ENCODE measurements around the gene ERVH48-1.

Gene ERVH48-1

DNA sequence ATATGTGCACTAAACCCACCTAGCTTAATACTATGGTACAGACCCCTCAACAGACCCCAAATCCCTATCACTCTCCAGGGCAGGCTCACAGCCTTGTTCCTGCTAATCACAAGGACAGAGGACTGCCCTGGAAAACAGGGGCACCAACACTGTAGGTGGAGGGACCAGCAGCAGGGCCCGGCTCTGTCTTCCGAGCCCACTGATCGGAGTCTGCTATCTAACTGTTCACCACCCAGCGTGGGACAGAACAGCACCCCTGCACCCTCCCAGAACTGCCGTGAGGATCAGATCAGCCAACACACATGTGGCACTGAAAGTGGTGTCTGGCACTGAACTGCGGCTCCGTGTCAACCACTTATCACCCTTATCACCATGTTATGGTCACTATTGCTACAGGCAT, 52.3 kb downstream of the ERVH48-1 start:
- ChIA-PET CTCF (no interaction called here), POLR2A (interaction anchor here (1.2 kb wide), 1 partner anchor 12 kb away, joined by 8 read pairs; no protein-coding TSS in a partner anchor)
- Histone ChIP-seq H3K36me3 (ENCODE audit: control insufficient read depth in 2 of 2, insufficient read depth in 1 of 2, low read length in 2 of 2) (peaks cover 64 to 75% of the 10 kb centered on the region in 2 experiments), H3K4me3 (ENCODE audit: low read depth, low read length) (no peak overlapping the region), H3K4me1 (ENCODE audit: control insufficient read depth, insufficient read depth, low read length) (no peaks in the 10 kb centered on the region), H3K27ac (ENCODE audit: extremely low read depth, low read depth, low read length) (no peak overlapping the region), H3K9me3 (ENCODE audit: control insufficient read depth, insufficient read depth, low read depth, low read length) (no peaks in the 10 kb centered on the region)
- TF ChIP-seq YY1 (tag by site-specific recombination; IDR thresholded peaks at IDR 0.05) (no peak), ZNF311 (tag by site-specific recombination; IDR thresholded peaks at IDR 0.05; ENCODE audit: borderline replicate concordance) (no peak), ZNF626 (tag by site-specific recombination; IDR thresholded peaks at IDR 0.05) (no peak), ZFP37 (tag by site-specific recombination; IDR thresholded peaks at IDR 0.05) (no peak), ZNF792 (tag by site-specific recombination; IDR thresholded peaks at IDR 0.05) (no peak), ZNF341 (tag by site-specific recombination; IDR thresholded peaks at IDR 0.05; ENCODE audit: low read depth) (no peak), ZNF548 (tag by site-specific recombination; IDR thresholded peaks at IDR 0.05) (no peak), ZNF132 (tag by site-specific recombination; IDR thresholded peaks at IDR 0.05; ENCODE audit: borderline replicate concordance) (no peak), ZNF658 (tag by site-specific recombination; IDR thresholded peaks at IDR 0.05) (no peak), ZBTB21 (tag by site-specific recombination; IDR thresholded peaks at IDR 0.05) (no peak), ZSCAN16 (tag by site-specific recombination; IDR thresholded peaks at IDR 0.05) (no peak), ZNF23 (tag by site-specific recombination; IDR thresholded peaks at IDR 0.05; ENCODE audit: borderline replicate concordance) (no peak), ZNF24 (tag by site-specific recombination; IDR thresholded peaks at IDR 0.05) (no peak), SCRT2 (tag by site-specific recombination; IDR thresholded peaks at IDR 0.05) (no peak)
- TF ChIP-seq, protein P1, sequence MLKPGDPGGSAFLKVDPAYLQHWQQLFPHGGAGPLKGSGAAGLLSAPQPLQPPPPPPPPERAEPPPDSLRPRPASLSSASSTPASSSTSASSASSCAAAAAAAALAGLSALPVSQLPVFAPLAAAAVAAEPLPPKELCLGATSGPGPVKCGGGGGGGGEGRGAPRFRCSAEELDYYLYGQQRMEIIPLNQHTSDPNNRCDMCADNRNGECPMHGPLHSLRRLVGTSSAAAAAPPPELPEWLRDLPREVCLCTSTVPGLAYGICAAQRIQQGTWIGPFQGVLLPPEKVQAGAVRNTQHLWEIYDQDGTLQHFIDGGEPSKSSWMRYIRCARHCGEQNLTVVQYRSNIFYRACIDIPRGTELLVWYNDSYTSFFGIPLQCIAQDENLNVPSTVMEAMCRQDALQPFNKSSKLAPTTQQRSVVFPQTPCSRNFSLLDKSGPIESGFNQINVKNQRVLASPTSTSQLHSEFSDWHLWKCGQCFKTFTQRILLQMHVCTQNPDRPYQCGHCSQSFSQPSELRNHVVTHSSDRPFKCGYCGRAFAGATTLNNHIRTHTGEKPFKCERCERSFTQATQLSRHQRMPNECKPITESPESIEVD (tag by site-specific recombination; IDR thresholded peaks at IDR 0.05), result no peak
- TF ChIP-seq, protein P2, sequence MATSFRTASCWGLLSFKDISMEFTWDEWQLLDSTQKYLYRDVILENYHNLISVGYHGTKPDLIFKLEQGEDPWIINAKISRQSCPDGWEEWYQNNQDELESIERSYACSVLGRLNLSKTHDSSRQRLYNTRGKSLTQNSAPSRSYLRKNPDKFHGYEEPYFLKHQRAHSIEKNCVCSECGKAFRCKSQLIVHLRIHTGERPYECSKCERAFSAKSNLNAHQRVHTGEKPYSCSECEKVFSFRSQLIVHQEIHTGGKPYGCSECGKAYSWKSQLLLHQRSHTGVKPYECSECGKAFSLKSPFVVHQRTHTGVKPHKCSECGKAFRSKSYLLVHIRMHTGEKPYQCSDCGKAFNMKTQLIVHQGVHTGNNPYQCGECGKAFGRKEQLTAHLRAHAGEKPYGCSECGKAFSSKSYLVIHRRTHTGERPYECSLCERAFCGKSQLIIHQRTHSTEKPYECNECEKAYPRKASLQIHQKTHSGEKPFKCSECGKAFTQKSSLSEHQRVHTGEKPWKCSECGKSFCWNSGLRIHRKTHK (tag by site-specific recombination; IDR thresholded peaks at IDR 0.05), result no peak
- TF ChIP-seq, protein P3, sequence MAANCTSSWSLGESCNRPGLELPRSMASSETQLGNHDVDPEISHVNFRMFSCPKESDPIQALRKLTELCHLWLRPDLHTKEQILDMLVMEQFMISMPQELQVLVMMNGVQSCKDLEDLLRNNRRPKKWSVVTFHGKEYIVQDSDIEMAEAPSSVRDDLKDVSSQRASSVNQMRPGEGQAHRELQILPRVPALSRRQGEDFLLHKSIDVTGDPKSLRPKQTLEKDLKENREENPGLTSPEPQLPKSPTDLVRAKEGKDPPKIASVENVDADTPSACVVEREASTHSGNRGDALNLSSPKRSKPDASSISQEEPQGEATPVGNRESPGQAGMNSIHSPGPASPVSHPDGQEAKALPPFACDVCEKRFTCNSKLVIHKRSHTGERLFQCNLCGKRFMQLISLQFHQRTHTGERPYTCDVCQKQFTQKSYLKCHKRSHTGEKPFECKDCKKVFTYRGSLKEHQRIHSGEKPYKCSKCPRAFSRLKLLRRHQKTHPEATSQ (tag by site-specific recombination; IDR thresholded peaks at IDR 0.05), result no peak

DNA sequence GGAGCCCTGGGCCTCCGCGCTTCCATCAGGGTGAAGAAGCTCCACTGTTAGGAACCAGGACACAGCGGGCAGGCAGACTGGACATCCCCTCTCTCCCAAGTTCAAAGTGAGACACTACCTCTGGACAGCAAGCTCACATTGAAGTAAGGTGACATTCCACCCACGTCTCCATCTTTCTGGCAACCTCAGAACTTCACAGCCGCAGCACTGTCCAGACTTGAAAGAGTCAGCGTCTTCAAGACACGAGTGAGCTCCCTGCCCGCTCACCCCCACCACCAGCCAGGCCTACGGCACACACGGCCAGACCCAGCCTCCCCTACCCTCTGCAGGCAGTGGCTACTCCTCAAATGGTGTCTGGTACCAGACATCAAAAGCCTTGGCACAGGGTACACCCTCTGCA, 57.2 kb downstream of the ERVH48-1 start:
- ChIA-PET CTCF (interaction anchor here (1.1 kb wide), 1 partner anchor 10 kb away, joined by 3 read pairs; no protein-coding TSS in a partner anchor), POLR2A (interaction anchor here (0.8 kb wide), 1 partner anchor 25 kb away, joined by 3 read pairs; the partner anchor contains the start of gene NDUFV3)
- H3K27ac ChIP-seq (ENCODE audit: extremely low read depth, low read depth, low read length), result no peak overlapping the region
- no peaks in the 10 kb centered on the region for H3K4me1 ChIP-seq (ENCODE audit: control insufficient read depth, insufficient read depth, low read length)
- H3K4me3 ChIP-seq (ENCODE audit: low read depth, low read length), result no peak overlapping the region
- TF ChIP-seq, protein P4, sequence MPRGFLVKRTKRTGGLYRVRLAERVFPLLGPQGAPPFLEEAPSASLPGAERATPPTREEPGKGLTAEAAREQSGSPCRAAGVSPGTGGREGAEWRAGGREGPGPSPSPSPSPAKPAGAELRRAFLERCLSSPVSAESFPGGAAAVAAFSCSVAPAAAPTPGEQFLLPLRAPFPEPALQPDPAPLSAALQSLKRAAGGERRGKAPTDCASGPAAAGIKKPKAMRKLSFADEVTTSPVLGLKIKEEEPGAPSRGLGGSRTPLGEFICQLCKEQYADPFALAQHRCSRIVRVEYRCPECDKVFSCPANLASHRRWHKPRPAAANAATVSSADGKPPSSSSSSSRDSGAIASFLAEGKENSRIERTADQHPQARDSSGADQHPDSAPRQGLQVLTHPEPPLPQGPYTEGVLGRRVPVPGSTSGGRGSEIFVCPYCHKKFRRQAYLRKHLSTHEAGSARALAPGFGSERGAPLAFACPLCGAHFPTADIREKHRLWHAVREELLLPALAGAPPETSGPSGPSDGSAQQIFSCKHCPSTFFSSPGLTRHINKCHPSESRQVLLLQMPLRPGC (tag by site-specific recombination; IDR thresholded peaks at IDR 0.05), result no peak
- no peak for TF ChIP-seq ZNF223 (tag by site-specific recombination; IDR thresholded peaks at IDR 0.05)
- TF ChIP-seq, protein P5, sequence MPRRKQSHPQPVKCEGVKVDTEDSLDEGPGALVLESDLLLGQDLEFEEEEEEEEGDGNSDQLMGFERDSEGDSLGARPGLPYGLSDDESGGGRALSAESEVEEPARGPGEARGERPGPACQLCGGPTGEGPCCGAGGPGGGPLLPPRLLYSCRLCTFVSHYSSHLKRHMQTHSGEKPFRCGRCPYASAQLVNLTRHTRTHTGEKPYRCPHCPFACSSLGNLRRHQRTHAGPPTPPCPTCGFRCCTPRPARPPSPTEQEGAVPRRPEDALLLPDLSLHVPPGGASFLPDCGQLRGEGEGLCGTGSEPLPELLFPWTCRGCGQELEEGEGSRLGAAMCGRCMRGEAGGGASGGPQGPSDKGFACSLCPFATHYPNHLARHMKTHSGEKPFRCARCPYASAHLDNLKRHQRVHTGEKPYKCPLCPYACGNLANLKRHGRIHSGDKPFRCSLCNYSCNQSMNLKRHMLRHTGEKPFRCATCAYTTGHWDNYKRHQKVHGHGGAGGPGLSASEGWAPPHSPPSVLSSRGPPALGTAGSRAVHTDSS (tag by site-specific recombination; IDR thresholded peaks at IDR 0.05), result no peak
- peaks cover 49 to 95% of the 10 kb centered on the region in 2 experiments for H3K36me3 ChIP-seq (ENCODE audit: control insufficient read depth in 2 of 2, insufficient read depth in 1 of 2, low read length in 2 of 2)
- no peaks in the 10 kb centered on the region for H3K9me3 ChIP-seq (ENCODE audit: control insufficient read depth, insufficient read depth, low read depth, low read length)

Measured in HEK293 (cell line).